HG03103 (cell line): ENCODE data around the gene PROCR.
"Not testable (repeated sequence)": the region's sequence is repeated elsewhere in the genome, so short reads cannot be mapped to it uniquely, and the experiment has no call there.

Experiments used
- ATAC-seq: cut with Tn5 transposase; IDR thresholded peaks from one replicate; pipeline ENCODE4 v1.9.1; 2021; ENCODE audit warnings: low read depth; ENCODE audit not compliant: unreplicated experiment

PROCR gene

GRCh38 chr20:35164531-35164930 lies 7.3 kb upstream of the PROCR start:
- ATAC-seq = not testable (repeated sequence)

GRCh38 chr20:35165221-35166185 lies 6.4 kb upstream of the PROCR start:
- ATAC-seq = no peak

GRCh38 chr20:35166242-35166830 lies 5.5 kb upstream of the PROCR start:
- ATAC-seq = no peak

DNA sequence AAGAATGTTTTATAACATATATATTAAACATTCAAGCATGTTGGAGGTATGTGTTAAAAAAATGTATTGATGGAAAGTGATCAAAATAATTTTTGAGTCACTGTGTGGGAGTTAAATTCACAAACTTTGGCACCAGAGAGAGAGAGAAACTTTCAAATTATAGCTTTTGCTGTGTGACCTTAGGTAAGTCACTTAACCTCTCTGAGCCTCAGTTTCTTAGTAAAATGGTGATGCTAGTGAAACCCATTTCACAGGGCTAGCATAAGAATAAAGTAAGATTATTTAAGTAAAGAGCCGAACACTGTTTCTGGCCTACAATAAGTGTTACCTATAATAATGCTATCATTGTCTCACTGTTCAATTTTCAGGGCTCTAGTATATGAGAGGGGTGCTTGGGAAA lies 4.1 kb upstream of the PROCR start:
- ATAC-seq = no peak

- not testable (repeated sequence) for ATAC-seq
Measured at GRCh38 chr20:35168701-35169409, 3.0 kb upstream of the PROCR start.

GRCh38 chr20:35171438-35171752 lies 477 bp upstream of the PROCR start:
- ATAC-seq = no peak

DNA sequence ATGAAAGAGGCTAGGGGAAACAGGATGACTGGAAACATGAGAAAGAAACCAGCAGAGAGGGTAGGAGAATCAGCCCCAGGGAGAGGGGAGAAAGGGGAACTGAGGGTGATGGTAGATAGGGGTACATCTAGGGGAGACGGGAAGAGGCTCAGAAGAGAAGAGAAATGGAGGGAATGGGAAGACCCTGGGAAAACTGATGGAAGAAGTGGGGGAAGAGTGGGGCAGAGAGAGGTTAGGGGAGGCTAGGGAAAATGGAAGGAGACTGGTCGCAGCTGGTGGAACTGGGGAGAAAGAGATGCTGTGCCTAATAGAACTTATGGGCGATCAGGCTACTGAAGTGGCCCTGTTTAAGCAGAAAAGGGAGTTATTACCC lies 548 bp downstream of the PROCR start:
- ATAC-seq = no peak

DNA sequence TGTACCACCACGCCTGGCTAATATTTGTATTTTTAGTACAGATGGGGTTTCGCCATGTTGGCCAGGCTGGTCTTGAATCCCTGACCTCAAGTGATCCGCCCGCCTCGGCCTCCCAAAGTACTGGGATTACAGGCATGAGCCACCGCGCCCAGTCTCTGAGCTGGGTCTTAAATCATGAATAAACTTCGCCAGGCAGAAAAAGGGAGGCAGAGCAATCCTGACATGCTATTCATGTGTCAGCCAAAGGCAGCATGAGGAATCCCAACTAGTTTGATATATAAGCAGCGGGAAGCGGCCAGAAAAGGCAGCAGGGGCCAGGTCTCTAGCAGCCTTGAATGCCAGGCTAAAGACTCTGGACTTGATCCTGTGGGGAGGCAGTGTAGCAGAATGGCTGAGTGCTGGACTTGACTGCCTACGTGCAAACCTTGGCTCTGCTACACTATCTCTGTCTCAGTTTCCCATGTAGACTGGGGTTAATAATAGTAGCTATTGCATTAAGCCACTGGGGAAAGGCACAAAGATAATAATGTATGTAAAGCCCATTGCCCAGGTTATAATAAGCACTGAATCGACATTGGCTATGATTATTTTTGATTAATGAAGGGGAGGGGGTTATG lies 1.8 kb downstream of the PROCR start:
- ATAC-seq = no peak

DNA sequence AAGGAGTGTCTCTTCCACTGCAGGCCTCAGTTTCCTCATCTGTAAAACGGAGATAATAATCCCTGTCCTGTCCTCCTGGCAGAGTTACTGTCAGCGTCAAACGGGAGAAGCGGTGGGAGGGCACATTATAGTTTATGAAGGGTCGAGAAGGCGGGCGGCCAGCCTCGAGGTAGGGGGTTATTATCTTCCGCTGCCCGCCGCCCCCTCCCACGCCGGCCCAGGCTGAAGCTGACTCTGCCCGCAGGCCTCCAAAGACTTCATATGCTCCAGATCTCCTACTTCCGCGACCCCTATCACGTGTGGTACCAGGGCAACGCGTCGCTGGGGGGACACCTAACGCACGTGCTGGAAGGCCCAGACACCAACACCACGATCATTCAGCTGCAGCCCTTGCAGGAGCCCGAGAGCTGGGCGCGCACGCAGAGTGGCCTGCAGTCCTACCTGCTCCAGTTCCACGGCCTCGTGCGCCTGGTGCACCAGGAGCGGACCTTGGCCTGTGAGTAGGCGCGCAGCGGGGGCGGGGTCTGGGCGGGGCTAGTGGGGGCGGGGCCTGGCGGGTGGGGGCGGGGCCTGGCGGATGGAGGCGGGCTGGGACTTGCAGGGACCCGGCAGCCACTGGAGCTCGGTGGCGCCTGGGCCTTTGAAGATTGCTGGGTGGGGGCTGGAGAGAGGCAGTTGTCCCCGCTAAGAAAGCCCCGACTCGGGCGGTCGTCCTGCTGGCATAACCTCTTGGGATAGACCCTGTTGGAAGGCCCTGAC lies 2.8 kb downstream of the PROCR start:
- ATAC-seq = no peak

DNA sequence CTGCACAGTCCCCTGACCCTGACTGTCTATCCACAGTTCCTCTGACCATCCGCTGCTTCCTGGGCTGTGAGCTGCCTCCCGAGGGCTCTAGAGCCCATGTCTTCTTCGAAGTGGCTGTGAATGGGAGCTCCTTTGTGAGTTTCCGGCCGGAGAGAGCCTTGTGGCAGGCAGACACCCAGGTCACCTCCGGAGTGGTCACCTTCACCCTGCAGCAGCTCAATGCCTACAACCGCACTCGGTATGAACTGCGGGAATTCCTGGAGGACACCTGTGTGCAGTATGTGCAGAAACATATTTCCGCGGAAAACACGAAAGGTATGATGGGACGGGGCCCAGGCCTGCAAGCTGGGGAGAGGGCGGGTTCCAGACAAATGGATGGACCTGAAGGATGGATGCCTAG lies 4.3 kb downstream of the PROCR start:
- ATAC-seq = no peak

GRCh38 chr20:35179292-35180212 lies 7.7 kb downstream of the PROCR start:
- ATAC-seq = no peak

DNA sequence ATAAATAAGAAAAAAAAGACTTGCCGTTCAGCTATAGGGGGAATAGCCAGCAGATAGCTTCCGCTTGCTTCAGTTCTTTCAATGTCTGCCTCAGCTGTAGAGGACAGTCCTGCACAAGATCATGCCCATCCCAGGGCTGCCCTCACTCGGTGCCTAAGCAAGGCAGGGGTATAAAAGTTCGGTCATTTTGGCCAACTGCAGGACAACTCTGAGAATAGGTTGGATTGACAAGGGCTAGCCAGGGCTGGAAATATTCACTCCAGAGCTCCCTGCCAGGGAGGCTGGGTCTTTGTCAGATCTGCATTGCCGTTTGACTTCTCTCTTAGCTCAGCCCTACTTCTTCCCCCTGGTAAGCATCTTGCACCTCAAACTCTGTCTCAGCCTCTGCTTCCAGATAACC lies 8.4 kb downstream of the PROCR start:
- no peak for ATAC-seq

GRCh38 chr20:35181731-35182130 lies 9.9 kb downstream of the PROCR start:
- no peak for ATAC-seq

GRCh38 chr20:35186691-35187289 lies 14.9 kb downstream of the PROCR start:
- ATAC-seq = not testable (repeated sequence)

- no peak for ATAC-seq
Measured at GRCh38 chr20:35187584-35188190, 15.8 kb downstream of the PROCR start.

DNA sequence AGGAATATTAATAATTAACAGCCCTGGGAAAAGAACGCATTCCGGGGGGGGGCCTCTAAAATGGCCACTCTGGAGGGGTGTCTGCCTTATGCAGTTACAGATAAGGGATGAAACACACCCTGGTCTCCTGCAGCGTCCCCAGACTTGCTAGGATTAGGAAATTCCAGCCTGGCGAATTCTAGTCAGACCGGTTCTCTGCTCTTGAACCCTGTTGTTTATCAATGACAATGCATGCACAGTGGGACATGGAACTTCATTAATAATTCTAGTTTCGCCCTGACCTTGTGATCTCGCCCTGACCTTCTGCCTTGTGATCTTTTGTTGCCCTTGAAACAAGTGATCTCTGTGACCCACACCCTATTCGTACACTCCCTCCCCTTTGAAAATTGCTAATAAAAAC lies 17.4 kb downstream of the PROCR start:
- ATAC-seq = not testable (repeated sequence)

- no peak for ATAC-seq
Measured at GRCh38 chr20:35190556-35190955, 18.7 kb downstream of the PROCR start.

DNA sequence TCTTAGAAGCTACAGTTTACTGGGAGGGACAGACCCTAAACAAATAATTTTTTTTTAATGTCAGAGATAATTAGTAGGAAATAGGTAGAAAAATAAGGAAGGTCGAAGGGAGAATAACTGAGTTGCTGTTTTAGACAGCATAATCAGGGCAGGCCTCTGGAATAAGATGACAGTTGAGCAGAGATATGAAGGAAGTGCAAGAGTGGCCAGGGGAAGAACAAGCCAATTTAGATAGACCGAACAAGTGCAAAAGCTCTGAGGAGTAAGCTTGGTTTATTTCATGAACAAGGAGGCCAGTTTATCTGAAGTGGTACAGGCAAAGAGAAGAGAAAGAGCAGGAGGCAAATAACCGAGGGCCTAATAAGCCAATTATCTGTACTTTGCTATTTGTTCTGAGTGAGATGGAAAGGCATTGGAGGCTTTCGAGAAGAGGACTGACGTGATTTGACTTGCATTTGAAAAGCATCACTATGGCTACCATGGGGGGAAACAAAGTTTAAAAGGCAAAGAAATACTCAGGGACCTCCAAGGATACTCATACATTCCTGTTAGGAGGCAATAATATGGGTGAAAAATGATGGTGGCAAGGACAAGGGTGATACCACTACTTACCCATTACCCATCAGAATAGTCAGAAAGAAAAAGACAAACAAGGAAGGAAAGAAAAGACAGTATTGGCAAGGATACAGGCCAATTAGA lies 19.7 kb downstream of the PROCR start:
- no peak for ATAC-seq
